HepG2 (cell line): ENCODE measurements around the gene BMPR2. TPM values are rescaled to one million over a fixed set of nuclear protein-coding genes. Genes with fewer than 3 reads are reported as not detected.

Experiments used
- ATAC-seq: fragments of 200-7000 bp; cut with Tn5 transposase; 3 replicates; pipeline ENCODE4 v1.9.1; 2020; ENCODE audit warnings: mild to moderate bottlenecking, moderate library complexity
- BruUV-seq: library from RNA; stranded (reverse); fragments of 400-500 nt; replicated peaks from 2 replicates; lab custom pipeline; 2021; lab: Mats Ljungman, UMichigan
- CTCF ChIA-PET: fragments of 300-600 bp; formaldehyde crosslinking; extraction: SDS; loops from one replicate; lab custom pipeline; 2021; ENCODE audit warnings: low total read pairs, inconsistent platforms, low intra/inter-chr PET ratio; lab: Yijun Ruan, JAX
- POLR2A ChIA-PET: fragments of 350-600 bp; sonication (Branson Sonifier 250); formaldehyde crosslinking; loops from one replicate; lab custom pipeline; 2020; ENCODE audit warnings: antibody characterized with exemption, inconsistent platforms; lab: Yijun Ruan, JAX
- DNase-seq: peaks from one replicate; pipeline ENCODE4 v3.0.0-alpha.2; 2015; ENCODE audit warnings: low spot score
- FAIRE-seq: peaks from 3 replicates; lab custom pipeline; 2011; peaks lifted over from hg19 to GRCh38; lab: Jason Lieb, UNC
- H2AFZ ChIP-seq: one replicate; pipeline ENCODE4 v1.6.1; 2011; ENCODE audit warnings: low read length, inconsistent platforms
- H3K27ac ChIP-seq: fragments of 300-600 bp; 3 replicates; pipeline ENCODE4 v1.8.0; 2011; ENCODE audit warnings: mixed run types, mild to moderate bottlenecking, mixed read lengths, low read length, inconsistent platforms; ENCODE audit not compliant: insufficient read depth; ENCODE audit errors: extremely low read length
- H3K27me3 ChIP-seq, 2 experiments: fragments of 200-600 bp in 1 of 2; 2 replicates in 1 of 2; 3 replicates in 1 of 2; pipeline versions ENCODE4 v1.6.0 to v1.8.0; 2011; ENCODE audit warnings: low read length in 2 of 2, mild to moderate bottlenecking in 2 of 2, moderate library complexity in 2 of 2, inconsistent platforms in 1 of 2; ENCODE audit not compliant: insufficient read depth in 2 of 2, control insufficient read depth in 1 of 2
- H3K36me3 ChIP-seq, 2 experiments: fragments of 200-600 bp in 1 of 2; replicated peaks in 1 of 2; 2 replicates in 1 of 2; 3 replicates in 1 of 2; pipeline versions ENCODE4 v1.5.1 to v1.8.0; 2011; ENCODE audit warnings: low read length in 2 of 2, inconsistent platforms in 1 of 2; ENCODE audit not compliant: insufficient read depth in 2 of 2, control insufficient read depth in 1 of 2
- H3K4me1 ChIP-seq: 2 replicates; pipeline ENCODE4 v1.5.1; 2012; ENCODE audit warnings: low read length, inconsistent platforms; ENCODE audit not compliant: insufficient read depth
- H3K4me2 ChIP-seq: 2 replicates; pipeline ENCODE4 v1.6.0; 2011; ENCODE audit warnings: low read depth, low read length, inconsistent platforms
- H3K4me3 ChIP-seq, 3 experiments: fragments of 200-600 bp in 1 of 3; sonication (generic), shearing (Covaris generic) in 1 of 3; replicated peaks in 1 of 3; 2 replicates each; pipeline ENCODE4 v1.5.1; 2011 to 2016; ENCODE audit warnings: low read length in 3 of 3, inconsistent platforms in 2 of 3, low read depth in 2 of 3, mild to moderate bottlenecking in 2 of 3, control low read depth in 1 of 3, mixed read lengths in 1 of 3; ENCODE audit not compliant: insufficient read depth in 1 of 3
- H3K79me2 ChIP-seq: one replicate; pipeline ENCODE4 v1.6.1; 2011; ENCODE audit warnings: low read length, inconsistent platforms; ENCODE audit not compliant: insufficient read depth
- H3K9ac ChIP-seq: 2 replicates; pipeline ENCODE4 v1.6.0; 2011; ENCODE audit warnings: mild to moderate bottlenecking, low read depth, low read length, inconsistent platforms; ENCODE audit not compliant: insufficient read depth
- H3K9me3 ChIP-seq: 2 replicates; pipeline ENCODE4 v1.5.1; 2012; ENCODE audit warnings: mild to moderate bottlenecking, low read length
- H4K20me1 ChIP-seq: 2 replicates; pipeline ENCODE4 v1.6.0; 2011; ENCODE audit warnings: inconsistent platforms, mild to moderate bottlenecking, low read length, moderate library complexity; ENCODE audit not compliant: insufficient read depth
- AHR ChIP-seq: IDR thresholded peaks from 2 replicates; pipeline ENCODE4 v1.6.1; 2018; ENCODE audit warnings: missing genetic modification reagents, missing compliant biosample characterization
- HHEX ChIP-seq: IDR thresholded peaks from 2 replicates; pipeline ENCODE4 v1.6.1; 2016; ENCODE audit warnings: control low read depth
- JUND ChIP-seq: sonication (generic); formaldehyde crosslinking; IDR thresholded peaks from 2 replicates; pipeline ENCODE4 v1.8.0; 2022; ENCODE audit warnings: mild to moderate bottlenecking, missing genetic modification reagents
- TEAD2 ChIP-seq: sonication (generic); formaldehyde crosslinking; IDR thresholded peaks from 2 replicates; pipeline ENCODE4 v1.9.0; 2021; ENCODE audit warnings: missing genetic modification reagents
- ZFYVE20 ChIP-seq: sonication (generic); formaldehyde crosslinking; IDR thresholded peaks from 2 replicates; pipeline ENCODE4 v1.8.0; 2023; ENCODE audit warnings: low read depth, mild to moderate bottlenecking, moderate library complexity, missing genetic modification reagents, borderline replicate concordance
- ZNF703 ChIP-seq: sonication (generic); formaldehyde crosslinking; IDR thresholded peaks from 2 replicates; pipeline ENCODE4 v1.5.1; 2020; ENCODE audit warnings: missing genetic modification reagents, mild to moderate bottlenecking, moderate library complexity, borderline replicate concordance
- ZNF83 ChIP-seq: sonication (generic); formaldehyde crosslinking; IDR thresholded peaks from 2 replicates; pipeline ENCODE4 v1.4.0; 2020; ENCODE audit warnings: missing genetic modification reagents, mild to moderate bottlenecking, borderline replicate concordance
- in situ Hi-C: cut with HindIII; loops from 2 replicates; pipeline ENCODE4 v1.10.0; 2017; ENCODE audit warnings: low pct_unique_long_range_greater_than_20kb; ENCODE audit not compliant: extremely low pct_ligation_motif_present
- intact Hi-C: fragments of 100-400 bp; cut with micrococcal nuclease; formaldehyde crosslinking; loops from one replicate; pipeline ENCODE4 v1.10.0; 2022; ENCODE audit not compliant: unreplicated experiment
- polyA plus RNA-seq, 8 experiments: library from polyadenylated mRNA; depleted of rRNA in 3 of 8; stranded (reverse) in 7 of 8; unstranded in 1 of 8; fragments of >200 nt; fragmentation: Illumina TruSeq in 4 of 8; extraction: Trizol in 4 of 8; gene quantifications; 2 replicates each; pipeline versions ENCODE4 v1.2.1 to v1.2.3, GENCODE V29; 2011 to 2016; ENCODE audit warnings: low read depth in 4 of 8, missing spikeins in 1 of 8, mixed read lengths in 1 of 8; ENCODE audit not compliant: insufficient read depth in 1 of 8
- total RNA-seq, 5 experiments: library from RNA; depleted of rRNA; stranded (reverse); fragments of >200 nt; fragmentation: Illumina TruSeq; extraction: Trizol; gene quantifications; 2 replicates each; pipeline ENCODE4 v1.2.3, GENCODE V29; 2016; ENCODE audit warnings: low read depth in 1 of 5
- TF ChIP-seq, protein P1 (sequence below): sonication (generic); formaldehyde crosslinking; IDR thresholded peaks from 2 replicates; pipeline ENCODE4 v1.4.0; 2020; ENCODE audit warnings: missing genetic modification reagents
- TF ChIP-seq, protein P2 (sequence below): sonication (generic); formaldehyde crosslinking; IDR thresholded peaks from 2 replicates; pipeline ENCODE4 v1.5.1; 2020; ENCODE audit warnings: missing genetic modification reagents, mild to moderate bottlenecking, borderline replicate concordance
- TF ChIP-seq, protein P3 (sequence below): sonication (generic); formaldehyde crosslinking; IDR thresholded peaks from 2 replicates; pipeline ENCODE4 v1.5.0; 2020; ENCODE audit warnings: mild to moderate bottlenecking, missing genetic modification reagents

The BMPR2 gene
- total and polyA plus RNA-seq, 2 of the 13 experiments (the other 11 are each of a cell fraction or from before 2014, with no cell fraction given) = 5.5 to 10.3 TPM

DNA sequence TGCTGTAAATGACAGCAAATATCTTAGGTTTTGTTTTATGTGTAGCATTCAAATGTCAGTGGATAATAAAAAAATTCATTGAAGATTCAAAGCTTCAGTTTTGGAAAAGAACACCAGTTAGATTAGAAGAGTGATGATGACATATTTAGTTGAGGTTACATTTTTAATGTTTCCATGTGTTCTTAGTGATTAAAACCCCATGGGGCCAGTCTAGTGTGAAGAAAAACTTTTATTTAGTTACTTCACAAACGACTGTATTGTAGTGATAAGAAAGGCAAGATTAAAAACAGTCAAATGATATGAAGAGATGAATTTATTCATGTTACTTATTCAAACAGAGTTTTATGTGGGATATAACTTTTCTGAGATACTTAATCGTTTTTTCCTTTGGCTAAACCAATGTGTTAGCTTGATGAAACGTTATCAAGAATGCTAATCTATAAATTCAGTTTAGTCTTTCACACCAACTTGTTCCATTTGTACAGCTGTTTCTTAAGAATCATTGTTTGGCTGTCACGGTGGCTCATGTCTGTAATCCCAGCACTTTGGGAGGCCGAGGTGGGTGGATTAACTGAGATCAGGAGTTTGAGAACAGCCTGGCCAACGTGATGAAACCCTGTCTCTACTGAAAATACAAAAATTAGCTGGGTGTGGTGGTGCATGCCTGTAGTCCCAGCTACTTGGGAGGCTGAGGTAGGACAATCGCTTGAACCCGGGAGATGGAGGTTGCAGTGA, 11.6 kb downstream of the BMPR2 start (continued):
- TF ChIP-seq, protein P1, sequence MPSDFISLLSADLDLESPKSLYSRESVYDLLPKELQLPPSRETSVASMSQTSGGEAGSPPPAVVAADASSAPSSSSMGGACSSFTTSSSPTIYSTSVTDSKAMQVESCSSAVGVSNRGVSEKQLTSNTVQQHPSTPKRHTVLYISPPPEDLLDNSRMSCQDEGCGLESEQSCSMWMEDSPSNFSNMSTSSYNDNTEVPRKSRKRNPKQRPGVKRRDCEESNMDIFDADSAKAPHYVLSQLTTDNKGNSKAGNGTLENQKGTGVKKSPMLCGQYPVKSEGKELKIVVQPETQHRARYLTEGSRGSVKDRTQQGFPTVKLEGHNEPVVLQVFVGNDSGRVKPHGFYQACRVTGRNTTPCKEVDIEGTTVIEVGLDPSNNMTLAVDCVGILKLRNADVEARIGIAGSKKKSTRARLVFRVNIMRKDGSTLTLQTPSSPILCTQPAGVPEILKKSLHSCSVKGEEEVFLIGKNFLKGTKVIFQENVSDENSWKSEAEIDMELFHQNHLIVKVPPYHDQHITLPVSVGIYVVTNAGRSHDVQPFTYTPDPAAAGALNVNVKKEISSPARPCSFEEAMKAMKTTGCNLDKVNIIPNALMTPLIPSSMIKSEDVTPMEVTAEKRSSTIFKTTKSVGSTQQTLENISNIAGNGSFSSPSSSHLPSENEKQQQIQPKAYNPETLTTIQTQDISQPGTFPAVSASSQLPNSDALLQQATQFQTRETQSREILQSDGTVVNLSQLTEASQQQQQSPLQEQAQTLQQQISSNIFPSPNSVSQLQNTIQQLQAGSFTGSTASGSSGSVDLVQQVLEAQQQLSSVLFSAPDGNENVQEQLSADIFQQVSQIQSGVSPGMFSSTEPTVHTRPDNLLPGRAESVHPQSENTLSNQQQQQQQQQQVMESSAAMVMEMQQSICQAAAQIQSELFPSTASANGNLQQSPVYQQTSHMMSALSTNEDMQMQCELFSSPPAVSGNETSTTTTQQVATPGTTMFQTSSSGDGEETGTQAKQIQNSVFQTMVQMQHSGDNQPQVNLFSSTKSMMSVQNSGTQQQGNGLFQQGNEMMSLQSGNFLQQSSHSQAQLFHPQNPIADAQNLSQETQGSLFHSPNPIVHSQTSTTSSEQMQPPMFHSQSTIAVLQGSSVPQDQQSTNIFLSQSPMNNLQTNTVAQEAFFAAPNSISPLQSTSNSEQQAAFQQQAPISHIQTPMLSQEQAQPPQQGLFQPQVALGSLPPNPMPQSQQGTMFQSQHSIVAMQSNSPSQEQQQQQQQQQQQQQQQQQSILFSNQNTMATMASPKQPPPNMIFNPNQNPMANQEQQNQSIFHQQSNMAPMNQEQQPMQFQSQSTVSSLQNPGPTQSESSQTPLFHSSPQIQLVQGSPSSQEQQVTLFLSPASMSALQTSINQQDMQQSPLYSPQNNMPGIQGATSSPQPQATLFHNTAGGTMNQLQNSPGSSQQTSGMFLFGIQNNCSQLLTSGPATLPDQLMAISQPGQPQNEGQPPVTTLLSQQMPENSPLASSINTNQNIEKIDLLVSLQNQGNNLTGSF (CRISPR knock-in tag) = no peak
- TF ChIP-seq ZNF703 (CRISPR knock-in tag) (no peak), JUND (no peak), ZFYVE20 (CRISPR knock-in tag) (no peak), AHR (CRISPR knock-in tag) (no peak), TEAD2 (CRISPR knock-in tag) (no peak)

DNA sequence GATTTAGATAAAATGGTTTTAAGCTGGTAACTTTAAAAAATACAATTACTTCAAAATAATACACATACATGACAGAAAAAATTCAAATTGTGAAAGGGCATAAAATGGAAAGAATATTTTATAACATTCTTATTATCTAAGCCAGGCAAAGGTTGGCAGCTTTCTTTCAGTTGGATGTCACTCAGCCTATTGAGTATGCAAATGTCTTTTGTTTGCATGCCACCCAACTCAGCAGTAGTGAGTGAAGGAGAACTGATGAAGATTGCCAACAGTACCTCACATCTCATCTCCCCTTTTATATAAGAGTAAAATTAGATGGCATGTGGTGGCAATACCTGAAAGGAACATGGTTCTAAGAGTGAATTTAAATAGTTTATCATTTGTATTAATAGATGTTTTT, 24.8 kb downstream of the BMPR2 start:
- no peaks in the 10 kb centered on the region for H3K27me3 ChIP-seq
- FAIRE-seq (no peak), ATAC-seq (no peak), DNase-seq (no peak)
- POLR2A ChIA-PET = no interaction called here
- no TSS peak for BruUV-seq
- H3K36me3 ChIP-seq = peaks cover 2 to 6% of the 10 kb centered on the region in 2 experiments; a peak in 1 of 5 replicates
- intact Hi-C loops (no loop called here), in situ Hi-C loops (no loop called here)
- H3K4me2 ChIP-seq = no peak overlapping the region
- CTCF ChIA-PET = no interaction called here
- H3K27ac ChIP-seq = no peak overlapping the region
- H2AFZ ChIP-seq = no peak overlapping the region
- no peaks in the 10 kb centered on the region for H4K20me1 ChIP-seq
- no peaks in the 10 kb centered on the region for H3K4me1 ChIP-seq
- H3K9ac ChIP-seq = no peak overlapping the region
- peaks cover 18% of the 10 kb centered on the region for H3K79me2 ChIP-seq
- no peaks in the 10 kb centered on the region for H3K9me3 ChIP-seq
- no peak overlapping the region for H3K4me3 ChIP-seq
- no peak for TF ChIP-seq ZNF83 (CRISPR knock-in tag)
- TF ChIP-seq, protein P2, sequence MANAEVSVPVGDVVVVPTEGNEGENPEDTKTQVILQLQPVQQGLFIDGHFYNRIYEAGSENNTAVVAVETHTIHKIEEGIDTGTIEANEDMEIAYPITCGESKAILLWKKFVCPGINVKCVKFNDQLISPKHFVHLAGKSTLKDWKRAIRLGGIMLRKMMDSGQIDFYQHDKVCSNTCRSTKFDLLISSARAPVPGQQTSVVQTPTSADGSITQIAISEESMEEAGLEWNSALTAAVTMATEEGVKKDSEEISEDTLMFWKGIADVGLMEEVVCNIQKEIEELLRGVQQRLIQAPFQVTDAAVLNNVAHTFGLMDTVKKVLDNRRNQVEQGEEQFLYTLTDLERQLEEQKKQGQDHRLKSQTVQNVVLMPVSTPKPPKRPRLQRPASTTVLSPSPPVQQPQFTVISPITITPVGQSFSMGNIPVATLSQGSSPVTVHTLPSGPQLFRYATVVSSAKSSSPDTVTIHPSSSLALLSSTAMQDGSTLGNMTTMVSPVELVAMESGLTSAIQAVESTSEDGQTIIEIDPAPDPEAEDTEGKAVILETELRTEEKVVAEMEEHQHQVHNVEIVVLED (CRISPR knock-in tag) = no peak
- no peak for TF ChIP-seq HHEX
- TF ChIP-seq, protein P3, sequence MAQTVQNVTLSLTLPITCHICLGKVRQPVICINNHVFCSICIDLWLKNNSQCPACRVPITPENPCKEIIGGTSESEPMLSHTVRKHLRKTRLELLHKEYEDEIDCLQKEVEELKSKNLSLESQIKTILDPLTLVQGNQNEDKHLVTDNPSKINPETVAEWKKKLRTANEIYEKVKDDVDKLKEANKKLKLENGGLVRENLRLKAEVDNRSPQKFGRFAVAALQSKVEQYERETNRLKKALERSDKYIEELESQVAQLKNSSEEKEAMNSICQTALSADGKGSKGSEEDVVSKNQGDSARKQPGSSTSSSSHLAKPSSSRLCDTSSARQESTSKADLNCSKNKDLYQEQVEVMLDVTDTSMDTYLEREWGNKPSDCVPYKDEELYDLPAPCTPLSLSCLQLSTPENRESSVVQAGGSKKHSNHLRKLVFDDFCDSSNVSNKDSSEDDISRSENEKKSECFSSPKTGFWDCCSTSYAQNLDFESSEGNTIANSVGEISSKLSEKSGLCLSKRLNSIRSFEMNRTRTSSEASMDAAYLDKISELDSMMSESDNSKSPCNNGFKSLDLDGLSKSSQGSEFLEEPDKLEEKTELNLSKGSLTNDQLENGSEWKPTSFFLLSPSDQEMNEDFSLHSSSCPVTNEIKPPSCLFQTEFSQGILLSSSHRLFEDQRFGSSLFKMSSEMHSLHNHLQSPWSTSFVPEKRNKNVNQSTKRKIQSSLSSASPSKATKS (CRISPR knock-in tag) = no peak
